Choroid plexus epithelial cell (primary cell): ENCODE results near the gene SERGEF.

Experiments used
- DNase-seq: peaks from one replicate; pipeline ENCODE4 v3.0.0-alpha.2; 2010; ENCODE audit warnings: low read depth
- H3K4me3 ChIP-seq: 2 replicates; pipeline ENCODE4 v1.5.1; 2011; ENCODE audit warnings: low read depth, mild to moderate bottlenecking, control low read depth, low read length, moderate library complexity
- TF ChIP-seq, protein P1 (sequence below): conservative IDR thresholded peaks from 2 replicates; pipeline ENCODE4 v1.5.1; 2011; ENCODE audit warnings: low read depth, mild to moderate bottlenecking, control low read depth, inconsistent platforms, low read length, moderate library complexity

SERGEF gene

DNA sequence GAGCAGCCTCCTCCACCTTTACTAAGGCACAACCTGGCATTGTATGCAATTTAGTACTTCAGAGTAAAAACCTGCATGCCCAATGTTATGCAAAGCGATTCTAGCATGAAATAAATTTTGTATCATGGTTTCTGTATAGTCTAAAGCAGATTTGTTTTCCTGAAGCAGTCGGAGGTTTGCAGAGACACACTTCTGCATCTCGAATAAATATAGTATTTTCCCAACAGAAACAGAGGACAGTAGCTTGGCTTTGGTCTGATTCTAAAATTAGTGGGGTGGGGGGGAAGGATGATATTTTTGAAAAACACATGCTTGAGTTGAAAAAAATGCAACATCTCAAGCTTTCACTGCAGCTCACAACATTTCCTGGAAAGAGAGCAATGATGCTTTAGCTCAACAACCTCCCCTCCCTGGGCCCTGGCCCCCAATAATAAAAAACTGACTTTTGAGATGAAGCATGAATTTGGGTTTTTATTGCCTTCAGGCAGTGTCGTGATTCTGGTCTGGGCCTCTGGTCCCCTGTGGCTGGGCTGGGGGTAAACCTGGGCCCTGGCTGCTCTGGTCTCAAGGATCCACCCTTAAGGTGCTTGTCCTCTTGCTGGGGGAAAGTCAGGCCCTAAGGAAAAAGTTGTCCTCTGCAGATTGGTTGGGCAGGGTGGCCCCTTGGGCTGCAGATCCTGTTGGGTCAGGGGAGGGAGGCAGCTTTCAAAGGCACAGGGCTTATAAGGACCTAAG, 230.1 kb downstream of the SERGEF start:
- TF ChIP-seq, protein P1, sequence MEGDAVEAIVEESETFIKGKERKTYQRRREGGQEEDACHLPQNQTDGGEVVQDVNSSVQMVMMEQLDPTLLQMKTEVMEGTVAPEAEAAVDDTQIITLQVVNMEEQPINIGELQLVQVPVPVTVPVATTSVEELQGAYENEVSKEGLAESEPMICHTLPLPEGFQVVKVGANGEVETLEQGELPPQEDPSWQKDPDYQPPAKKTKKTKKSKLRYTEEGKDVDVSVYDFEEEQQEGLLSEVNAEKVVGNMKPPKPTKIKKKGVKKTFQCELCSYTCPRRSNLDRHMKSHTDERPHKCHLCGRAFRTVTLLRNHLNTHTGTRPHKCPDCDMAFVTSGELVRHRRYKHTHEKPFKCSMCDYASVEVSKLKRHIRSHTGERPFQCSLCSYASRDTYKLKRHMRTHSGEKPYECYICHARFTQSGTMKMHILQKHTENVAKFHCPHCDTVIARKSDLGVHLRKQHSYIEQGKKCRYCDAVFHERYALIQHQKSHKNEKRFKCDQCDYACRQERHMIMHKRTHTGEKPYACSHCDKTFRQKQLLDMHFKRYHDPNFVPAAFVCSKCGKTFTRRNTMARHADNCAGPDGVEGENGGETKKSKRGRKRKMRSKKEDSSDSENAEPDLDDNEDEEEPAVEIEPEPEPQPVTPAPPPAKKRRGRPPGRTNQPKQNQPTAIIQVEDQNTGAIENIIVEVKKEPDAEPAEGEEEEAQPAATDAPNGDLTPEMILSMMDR: no peak
- DNase-seq: no peak
- no peak overlapping the region for H3K4me3 ChIP-seq

DNA sequence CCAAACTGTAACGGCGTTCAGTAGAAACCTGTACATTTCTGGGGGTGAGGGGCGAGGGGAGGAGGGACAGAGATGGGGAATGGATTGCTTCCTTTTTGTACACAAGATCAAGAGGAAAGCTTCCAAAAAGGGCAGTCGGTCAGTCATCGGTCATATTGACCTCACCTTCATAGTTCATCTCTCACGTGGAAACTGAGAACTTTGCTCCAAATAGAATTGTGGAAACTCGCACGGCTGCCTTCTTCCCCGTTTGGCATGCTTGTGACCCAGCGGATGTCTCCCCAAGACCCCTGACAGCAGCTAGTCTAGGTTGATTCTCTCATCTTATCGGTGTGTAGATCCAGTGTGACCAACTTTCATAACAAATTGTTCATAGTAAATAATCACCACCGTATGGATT, 230.7 kb downstream of the SERGEF start:
- no peak for DNase-seq
- TF ChIP-seq, protein P1: no peak
- H3K4me3 ChIP-seq: no peak overlapping the region

DNA sequence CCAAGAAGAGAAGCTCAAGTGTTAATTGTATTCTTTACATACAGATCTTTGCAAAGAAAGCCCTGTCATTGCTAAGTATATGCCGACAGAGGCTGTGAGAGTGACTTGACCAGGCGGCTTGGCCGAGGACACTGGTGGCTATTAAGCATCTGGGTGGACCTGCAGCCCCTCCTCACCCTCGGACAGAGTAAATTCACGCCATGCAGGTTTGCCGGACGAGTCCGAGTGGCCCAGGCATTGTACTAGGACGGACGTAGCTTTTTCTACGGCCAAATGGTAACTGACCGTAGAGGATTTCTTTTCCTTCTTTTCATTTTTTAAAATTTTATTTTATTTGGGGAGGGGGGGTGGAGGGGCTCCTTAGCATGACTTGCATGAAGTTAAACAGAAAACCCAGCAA, 231.2 kb downstream of the SERGEF start:
- TF ChIP-seq, protein P1: no peak
- H3K4me3 ChIP-seq: no peak overlapping the region
- DNase-seq: no peak

DNA sequence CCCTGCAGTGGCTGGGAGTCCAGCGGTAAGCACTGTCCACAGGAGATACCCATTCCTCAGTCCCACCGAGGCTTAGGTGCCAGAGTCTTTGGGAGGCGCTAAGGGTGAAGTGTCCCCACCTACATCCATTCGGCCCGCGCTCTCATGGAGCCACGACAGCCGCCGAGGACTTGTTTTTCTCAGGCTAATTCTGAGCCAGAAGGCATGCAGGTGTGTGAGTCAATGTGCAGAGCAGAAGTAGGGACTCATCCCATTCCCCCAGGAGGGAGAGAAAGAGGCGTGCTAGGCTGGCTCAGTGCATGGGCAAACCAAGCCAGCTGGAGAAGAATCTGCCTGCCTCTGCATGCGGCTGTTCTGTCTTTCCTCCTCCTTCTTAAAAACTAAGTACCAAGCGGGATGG, 231.6 kb downstream of the SERGEF start:
- no peak for DNase-seq
- H3K4me3 ChIP-seq: no peak overlapping the region
- TF ChIP-seq, protein P1: no peak

DNA sequence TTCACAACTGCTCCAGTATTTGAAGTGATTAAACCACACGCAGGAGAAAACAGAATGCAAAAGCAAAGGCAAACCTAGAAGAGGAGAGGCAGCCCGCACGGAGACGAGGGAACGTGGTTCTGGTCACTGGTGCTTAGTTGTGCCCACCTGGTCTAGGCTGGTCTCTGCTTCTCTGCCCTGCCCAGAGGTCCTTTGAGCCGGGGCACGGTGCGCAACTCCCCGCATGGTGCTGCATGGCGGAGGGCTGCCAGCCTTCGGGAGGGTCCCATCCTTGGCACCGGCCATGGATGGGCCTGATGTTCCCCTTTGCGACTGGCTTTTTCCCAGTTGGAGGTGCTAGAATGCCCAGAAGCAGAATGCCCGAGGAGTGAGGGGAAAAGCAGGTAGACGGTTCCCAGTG, 232.2 kb downstream of the SERGEF start:
- no peak overlapping the region for H3K4me3 ChIP-seq
- no peak for DNase-seq
- TF ChIP-seq, protein P1: no peak

DNA sequence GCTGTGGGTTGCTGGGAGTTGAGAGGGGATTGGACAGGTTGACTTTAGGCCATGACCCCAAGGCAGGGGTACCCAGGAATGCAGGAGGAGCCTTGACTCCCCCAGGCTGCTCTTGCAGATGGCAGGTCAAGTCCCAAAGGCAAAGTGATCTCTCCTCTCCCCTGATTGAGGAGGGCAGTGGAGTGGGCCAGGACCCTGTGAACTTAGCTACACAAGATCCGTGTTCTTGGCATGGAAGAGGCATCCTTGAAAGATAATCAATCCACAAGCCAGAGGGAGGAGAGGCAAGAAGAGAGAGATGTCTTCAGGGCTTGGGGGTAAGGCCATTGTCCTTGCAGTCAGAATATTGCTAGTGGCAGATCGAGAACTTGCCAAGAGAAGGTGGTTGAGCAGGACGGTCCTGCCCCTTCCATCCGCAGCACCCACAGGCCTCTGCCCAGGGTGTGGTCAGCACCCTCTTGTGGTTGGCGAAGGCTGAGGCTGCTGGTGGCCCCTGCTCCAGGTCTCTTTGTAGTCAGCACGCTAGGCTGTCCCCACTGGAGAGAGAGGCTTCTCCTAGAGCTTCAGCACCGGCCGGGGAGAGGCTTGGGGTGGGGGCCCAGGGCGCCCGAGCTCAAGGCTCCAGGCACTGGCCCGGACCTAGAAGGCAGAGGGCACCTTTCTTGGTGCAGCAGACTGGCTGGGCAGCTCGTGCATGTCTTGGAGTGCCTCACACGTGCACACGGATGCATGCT, 232.8 kb downstream of the SERGEF start:
- TF ChIP-seq, protein P1: no peak
- H3K4me3 ChIP-seq: no peak overlapping the region
- DNase-seq: no peak
